ENCODE data around the gene CLDN15.

The CLDN15 gene

GRCh38 chr7:101236292-101236835, 1.2 kb downstream of the CLDN15 start:
- TF ChIP-seq, protein P1, sequence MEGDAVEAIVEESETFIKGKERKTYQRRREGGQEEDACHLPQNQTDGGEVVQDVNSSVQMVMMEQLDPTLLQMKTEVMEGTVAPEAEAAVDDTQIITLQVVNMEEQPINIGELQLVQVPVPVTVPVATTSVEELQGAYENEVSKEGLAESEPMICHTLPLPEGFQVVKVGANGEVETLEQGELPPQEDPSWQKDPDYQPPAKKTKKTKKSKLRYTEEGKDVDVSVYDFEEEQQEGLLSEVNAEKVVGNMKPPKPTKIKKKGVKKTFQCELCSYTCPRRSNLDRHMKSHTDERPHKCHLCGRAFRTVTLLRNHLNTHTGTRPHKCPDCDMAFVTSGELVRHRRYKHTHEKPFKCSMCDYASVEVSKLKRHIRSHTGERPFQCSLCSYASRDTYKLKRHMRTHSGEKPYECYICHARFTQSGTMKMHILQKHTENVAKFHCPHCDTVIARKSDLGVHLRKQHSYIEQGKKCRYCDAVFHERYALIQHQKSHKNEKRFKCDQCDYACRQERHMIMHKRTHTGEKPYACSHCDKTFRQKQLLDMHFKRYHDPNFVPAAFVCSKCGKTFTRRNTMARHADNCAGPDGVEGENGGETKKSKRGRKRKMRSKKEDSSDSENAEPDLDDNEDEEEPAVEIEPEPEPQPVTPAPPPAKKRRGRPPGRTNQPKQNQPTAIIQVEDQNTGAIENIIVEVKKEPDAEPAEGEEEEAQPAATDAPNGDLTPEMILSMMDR (IDR thresholded peaks at IDR 0.05), result no peak
- intact Hi-C loops (cut with DNase I; ENCODE audit: low total_unique reads), result no loop called here
- Histone ChIP-seq H3K4me1 (peaks cover 0 to 27% (median 11%) of the 10 kb centered on the region in 4 donors), H3K36me3 (peaks cover 15 to 58% (median 41%) of the 10 kb centered on the region in 3 donors), H3K27me3 (no peaks in the 10 kb centered on the region), H3K4me3 (no peak overlapping the region), H3K27ac (no peak overlapping the region), H3K9me3 (no peaks in the 10 kb centered on the region)
- DNase-seq, result no peak

GRCh38 chr7:101235522-101235921, 2.1 kb downstream of the CLDN15 start:
- no peak for DNase-seq
- Histone ChIP-seq H3K4me3 (no peak overlapping the region), H3K4me1 (peaks cover 0 to 27% (median 11%) of the 10 kb centered on the region in 4 donors), H3K9me3 (no peaks in the 10 kb centered on the region), H3K27me3 (no peaks in the 10 kb centered on the region), H3K36me3 (peaks cover 13 to 58% (median 32%) of the 10 kb centered on the region in 3 donors), H3K27ac (no peak overlapping the region)
- TF ChIP-seq, protein P1 (IDR thresholded peaks at IDR 0.05), result no peak
- intact Hi-C loops (cut with DNase I; ENCODE audit: low total_unique reads), result no loop called here

- Histone ChIP-seq H3K27ac (no peak overlapping the region), H3K9me3 (no peaks in the 10 kb centered on the region), H3K4me3 (no peak overlapping the region), H3K4me1 (peaks cover 0 to 27% (median 11%) of the 10 kb centered on the region in 4 donors), H3K27me3 (no peaks in the 10 kb centered on the region), H3K36me3 (peaks cover 9 to 56% (median 28%) of the 10 kb centered on the region in 3 donors)
- intact Hi-C loops (cut with DNase I; ENCODE audit: low total_unique reads), result no loop called here
- no peak for DNase-seq
- TF ChIP-seq, protein P1 (IDR thresholded peaks at IDR 0.05), result no peak
These were observed 2.6 kb downstream of the CLDN15 start for GRCh38 chr7:101235050-101235449.

DNA sequence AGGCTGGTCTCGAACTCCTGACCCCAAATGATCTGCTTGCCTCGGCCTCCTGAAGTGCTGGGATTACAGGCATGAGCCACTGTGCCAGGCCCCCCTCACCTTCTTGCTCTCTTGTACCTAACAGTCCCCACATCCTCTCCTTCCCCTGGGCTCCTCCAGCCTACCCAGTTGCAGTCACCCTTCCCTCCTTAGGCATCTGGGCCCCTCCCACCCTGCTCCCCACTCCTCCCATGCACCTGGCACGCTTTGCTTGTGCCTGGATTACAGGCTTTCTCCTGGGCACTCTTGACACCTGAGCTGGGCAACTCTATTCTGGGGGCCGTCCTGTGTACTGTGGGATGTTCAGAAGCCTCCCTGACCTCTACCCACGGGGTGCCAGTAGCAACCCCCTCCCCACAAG, 3.0 kb downstream of the CLDN15 start:
- TF ChIP-seq, protein P1 (IDR thresholded peaks at IDR 0.05), result no peak
- DNase-seq, result no peak
- Histone ChIP-seq H3K4me1 (peaks cover 0 to 26% (median 11%) of the 10 kb centered on the region in 4 donors), H3K36me3 (peaks cover 5 to 55% (median 24%) of the 10 kb centered on the region in 3 donors), H3K27ac (no peak overlapping the region), H3K9me3 (no peaks in the 10 kb centered on the region), H3K4me3 (no peak overlapping the region), H3K27me3 (no peaks in the 10 kb centered on the region)
- intact Hi-C loops (cut with DNase I; ENCODE audit: low total_unique reads), result no loop called here

DNA sequence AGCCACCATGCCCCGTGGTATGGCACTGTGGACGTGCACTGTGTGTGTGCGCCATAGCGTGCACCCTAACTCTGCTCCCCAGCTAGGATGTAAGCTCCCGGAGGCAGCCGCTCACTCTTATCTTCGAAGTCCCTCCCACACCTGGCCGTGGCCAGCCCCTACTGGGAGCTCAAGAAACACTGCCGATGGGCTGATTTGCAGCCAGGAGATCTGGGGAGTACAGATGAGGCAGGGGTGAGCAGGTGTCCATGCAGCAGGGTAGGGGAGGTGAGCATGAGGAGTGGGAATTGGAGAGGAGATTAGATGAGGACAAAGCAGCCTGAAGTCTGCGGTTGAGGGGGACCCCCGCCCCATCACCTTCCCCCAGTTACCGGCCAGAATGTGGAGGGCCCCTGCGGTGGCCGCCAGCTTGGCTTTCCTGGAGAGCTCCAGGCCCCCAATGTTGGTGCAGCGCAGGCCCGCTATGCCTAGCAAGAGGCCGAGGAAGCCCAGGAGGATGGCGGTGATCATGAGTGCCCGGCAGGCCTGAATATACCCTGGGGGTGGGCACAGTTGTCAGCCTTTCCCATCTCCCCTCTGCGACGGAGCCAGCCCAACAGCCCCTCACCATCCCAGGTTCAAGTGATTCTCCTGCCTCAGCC, 3.6 kb downstream of the CLDN15 start:
- Histone ChIP-seq H3K27me3 (no peaks in the 10 kb centered on the region), H3K4me1 (peaks cover 0 to 20% (median 11%) of the 10 kb centered on the region in 4 donors), H3K9me3 (no peaks in the 10 kb centered on the region), H3K36me3 (peaks cover 9 to 55% (median 19%) of the 10 kb centered on the region in 3 donors), H3K27ac (no peak overlapping the region), H3K4me3 (no peak overlapping the region)
- DNase-seq, result no peak
- intact Hi-C loops (cut with DNase I; ENCODE audit: low total_unique reads), result no loop called here
- TF ChIP-seq, protein P1 (IDR thresholded peaks at IDR 0.05), result no peak

All from tibial artery (tissue), 4 donors.